ENCODE results near the gene PTGES. TPM values are rescaled to one million over a fixed set of nuclear protein-coding genes. Genes with fewer than 3 reads are reported as not detected.

PTGES gene
- total and polyA plus RNA-seq, 10 of the 15 experiments (the other 5 are each of a cell fraction or from before 2014, with no cell fraction given), result 0.57 TPM; not detected in 9

GRCh38 chr9:129713402-129713679, 39.5 kb downstream of the PTGES start:
- intact Hi-C loops (cut with micrococcal nuclease; ENCODE audit: unreplicated experiment) (no loop called here), in situ Hi-C loops (cut with MboI) (no loop called here)
- Histone ChIP-seq H3K9ac (ENCODE audit: control insufficient read depth, insufficient read depth, low read length) (no peak overlapping the region), H3K27me3 (replicated peaks in 1 of 2; ENCODE audit: control insufficient read depth in 2 of 2, insufficient read depth in 2 of 2, low read length in 1 of 2) (no peaks in the 10 kb centered on the region; a peak in 3 of 4 replicates), H2AFZ (ENCODE audit: control insufficient read depth, low read depth, low read length) (no peak overlapping the region), H3K27ac (ENCODE audit: control insufficient read depth, insufficient read depth) (no peak overlapping the region), H4K20me1 (ENCODE audit: control insufficient read depth, insufficient read depth) (no peaks in the 10 kb centered on the region), H3K79me2 (ENCODE audit: control insufficient read depth, insufficient read depth, low read length) (no peaks in the 10 kb centered on the region), H3K4me2 (ENCODE audit: control insufficient read depth, insufficient read depth) (no peak overlapping the region), H3K9me3 (replicated peaks; ENCODE audit: control insufficient read depth, insufficient read depth, low read length) (no peaks in the 10 kb centered on the region), H3K36me3 (ENCODE audit: control insufficient read depth in 2 of 2, insufficient read depth in 2 of 2, low read length in 1 of 2) (no peaks in the 10 kb centered on the region), H3K4me1 (ENCODE audit: control insufficient read depth, insufficient read depth, low read length) (no peaks in the 10 kb centered on the region), H3K4me3 (no peak overlapping the region)
- WGBS (ENCODE audit: insufficient coverage, insufficient replicate concordance, low lambda C conversion rate, missing lambda C conversion rate), result 60% methylated on average over 9 of the region's 10 CpGs
- BruUV-seq (replicated peaks), result no TSS peak
- TF ChIP-seq E2F4 (IDR thresholded peaks at IDR 0.05; ENCODE audit: low read depth, low read length) (no peak), NBN (IDR thresholded peaks at IDR 0.05) (no peak), BCL11A (IDR thresholded peaks at IDR 0.05; ENCODE audit: low read depth, low read length) (no peak), STAT3 (IDR thresholded peaks at IDR 0.05; ENCODE audit: low read depth, low read length) (no peak), IKZF1 (conservative IDR thresholded peaks at IDR 0.05) (no peak), JUNB (IDR thresholded peaks at IDR 0.05) (no peak), CUX1 (IDR thresholded peaks at IDR 0.05; ENCODE audit: insufficient replicate concordance, low read depth, low read length) (no peak), PAX5 (IDR thresholded peaks at IDR 0.05; ENCODE audit: borderline replicate concordance, low read depth, low read length) (no peak), RB1 (IDR thresholded peaks at IDR 0.05; ENCODE audit: borderline replicate concordance) (no peak), NRF1 (conservative IDR thresholded peaks at IDR 0.05; ENCODE audit: low read depth, low read length) (no peak), ZNF622 (IDR thresholded peaks at IDR 0.05) (no peak), BACH1 (IDR thresholded peaks at IDR 0.05; ENCODE audit: borderline replicate concordance) (no peak), PBX3 (IDR thresholded peaks at IDR 0.05; ENCODE audit: insufficient replicate concordance, low read depth, low read length) (no peak)
- DNase-seq (ENCODE audit: low read depth, low spot score) (no peak), FAIRE-seq (no peak), ATAC-seq (no peak)
- ChIA-PET CTCF (interaction anchor here (0.9 kb wide), 1 partner anchor 77 kb away, joined by 3 read pairs; no protein-coding TSS in a partner anchor), POLR2A (no interaction called here), RAD21 (ENCODE audit: unreplicated experiment) (no interaction called here), SMC1A (ENCODE audit: uncharacterized antibody, unreplicated experiment) (no interaction called here)

All from GM12878 (cell line).